Vagina (tissue), 2 donors: ENCODE results near the gene RAP2B. TPM values are rescaled to one million over a fixed set of nuclear protein-coding genes. Genes with fewer than 3 reads are reported as not detected.

Source experiments
- DNase-seq, 2 donors: peaks; one replicate each; pipeline ENCODE4 v3.0.0-alpha.2; 2017; ENCODE audit errors: extremely low spot score in 2 of 2
- H3K27ac ChIP-seq: fragments of 200-600 bp; sonication (generic); one replicate; pipeline ENCODE4 v1.5.1; 2019
- H3K27me3 ChIP-seq: fragments of 200-600 bp; sonication (generic); one replicate; pipeline ENCODE4 v1.5.1; 2019
- H3K36me3 ChIP-seq, 2 donors: fragments of 200-600 bp; sonication (generic); one replicate each; pipeline ENCODE4 v1.5.1; 2017 to 2019
- H3K4me1 ChIP-seq: fragments of 200-600 bp; sonication (generic); one replicate; pipeline ENCODE4 v1.5.1; 2019
- H3K4me3 ChIP-seq, 2 donors: fragments of 200-600 bp; sonication (generic); 1 replicate in 1 of 2; 2 replicates in 1 of 2; pipeline ENCODE4 v1.5.1; 2016 to 2019
- H3K9me3 ChIP-seq: fragments of 200-600 bp; sonication (generic); one replicate; pipeline ENCODE4 v1.5.1; 2019
- CTCF ChIP-seq, 3 experiments: fragments of 450-650 bp in 2 of 3; fragments of 200-600 bp in 1 of 3; sonication (generic) in 1 of 3; IDR thresholded peaks; one replicate each; pipeline ENCODE4 v1.5.1; 2017 to 2019; ENCODE audit warnings: antibody characterized with exemption in 3 of 3, mild to moderate bottlenecking in 2 of 3, moderate library complexity in 2 of 3
- POLR2A ChIP-seq, 2 donors: fragments of 450-650 bp; IDR thresholded peaks; one replicate each; pipeline ENCODE4 v1.6.1; 2017; ENCODE audit warnings: antibody characterized with exemption in 2 of 2, mild to moderate bottlenecking in 2 of 2, moderate library complexity in 2 of 2
- POLR2AphosphoS5 ChIP-seq, 2 donors: sonication (generic); formaldehyde crosslinking; IDR thresholded peaks; one replicate each; pipeline ENCODE4 v1.9.0; 2017; ENCODE audit warnings: antibody characterized with exemption in 2 of 2, mild to moderate bottlenecking in 2 of 2, low read depth in 1 of 2; ENCODE audit not compliant: insufficient read depth in 1 of 2
- intact Hi-C: fragments of 100-400 bp; cut with DNase I; formaldehyde crosslinking; loops from one replicate; pipeline ENCODE4 v1.15.1; 2023
- total RNA-seq: library from RNA; depleted of rRNA; stranded (reverse); fragments of >200 nt; gene quantifications from one replicate; pipeline ENCODE4 v1.2.3, GENCODE V29; 2016

Gene RAP2B
- total RNA-seq, 1 donor from 2014 or later, result 16.0 TPM

GRCh38 chr3:153163393-153163724 is 1.3 kb downstream of the RAP2B start:
- no peaks in the 10 kb centered on the region for H3K36me3 ChIP-seq
- peak in 1 of 2 donors; percentile 17 for TF ChIP-seq POLR2AphosphoS5 (IDR thresholded peaks at IDR 0.05; ENCODE audit: insufficient read depth in 1 of 2, low read depth in 1 of 2)
- TF ChIP-seq CTCF (IDR thresholded peaks at IDR 0.05), result no peak
- no peaks in the 10 kb centered on the region for H3K27me3 ChIP-seq
- no peaks in the 10 kb centered on the region for H3K9me3 ChIP-seq
- H3K4me3 ChIP-seq, result peak overlapping the region; percentile 85 to 87
- intact Hi-C loops, result loop anchor here (10.0 kb wide), 1 partner anchor 119 kb away; no protein-coding TSS in a partner anchor
- H3K4me1 ChIP-seq, result peaks cover 54% of the 10 kb centered on the region
- H3K27ac ChIP-seq, result peak overlapping the region; percentile 92
- DNase-seq, result no peak

- peak overlapping the region; percentile 85 to 87 for H3K4me3 ChIP-seq
- H3K27ac ChIP-seq, result peak overlapping the region; percentile 92
- peaks cover 54% of the 10 kb centered on the region for H3K4me1 ChIP-seq
- TF ChIP-seq CTCF (IDR thresholded peaks at IDR 0.05), result no peak
- TF ChIP-seq POLR2AphosphoS5 (IDR thresholded peaks at IDR 0.05; ENCODE audit: insufficient read depth in 1 of 2, low read depth in 1 of 2), result no peak
- TF ChIP-seq POLR2A (IDR thresholded peaks at IDR 0.05), result no peak
- H3K36me3 ChIP-seq, result no peaks in the 10 kb centered on the region
- intact Hi-C loops, result loop anchor here (10.0 kb wide), 1 partner anchor 119 kb away; no protein-coding TSS in a partner anchor
- no peak for DNase-seq
- H3K9me3 ChIP-seq, result no peaks in the 10 kb centered on the region
- no peaks in the 10 kb centered on the region for H3K27me3 ChIP-seq
Measured at GRCh38 chr3:153163756-153164550, 1.9 kb downstream of the RAP2B start.

GRCh38 chr3:153165261-153165681 is 3.2 kb downstream of the RAP2B start:
- Histone ChIP-seq H3K36me3 (no peaks in the 10 kb centered on the region), H3K4me1 (peaks cover 45% of the 10 kb centered on the region), H3K4me3 (peak overlapping the region; percentile 26 to 85), H3K9me3 (no peaks in the 10 kb centered on the region), H3K27me3 (no peaks in the 10 kb centered on the region), H3K27ac (no peak overlapping the region)
- TF ChIP-seq POLR2A (IDR thresholded peaks at IDR 0.05) (no peak), CTCF (IDR thresholded peaks at IDR 0.05) (no peak), POLR2AphosphoS5 (IDR thresholded peaks at IDR 0.05; ENCODE audit: insufficient read depth in 1 of 2, low read depth in 1 of 2) (no peak)
- intact Hi-C loops, result loop anchor here (10.0 kb wide), 1 partner anchor 120 kb away; no protein-coding TSS in a partner anchor
- DNase-seq, result no peak

GRCh38 chr3:153166206-153166605 is 4.2 kb downstream of the RAP2B start:
- intact Hi-C loops, result loop anchor here (10.0 kb wide), 1 partner anchor 121 kb away; no protein-coding TSS in a partner anchor
- no peak for DNase-seq
- no peak overlapping the region for H3K27ac ChIP-seq
- peak overlapping the region; percentile 25 to 26 for H3K4me3 ChIP-seq
- H3K27me3 ChIP-seq, result no peaks in the 10 kb centered on the region
- peaks cover 43% of the 10 kb centered on the region for H3K4me1 ChIP-seq
- no peak for TF ChIP-seq POLR2AphosphoS5 (IDR thresholded peaks at IDR 0.05; ENCODE audit: insufficient read depth in 1 of 2, low read depth in 1 of 2)
- H3K9me3 ChIP-seq, result no peaks in the 10 kb centered on the region
- H3K36me3 ChIP-seq, result no peaks in the 10 kb centered on the region

- Histone ChIP-seq H3K36me3 (no peaks in the 10 kb centered on the region), H3K27me3 (no peaks in the 10 kb centered on the region), H3K9me3 (no peaks in the 10 kb centered on the region), H3K4me3 (peak overlapping the region in 1 of 2 donors; percentile 25), H3K27ac (no peak overlapping the region), H3K4me1 (peaks cover 43% of the 10 kb centered on the region)
- no peak for DNase-seq
- intact Hi-C loops, result loop anchor here (10.0 kb wide), 1 partner anchor 122 kb away; no protein-coding TSS in a partner anchor
- TF ChIP-seq POLR2AphosphoS5 (IDR thresholded peaks at IDR 0.05; ENCODE audit: insufficient read depth in 1 of 2, low read depth in 1 of 2) (no peak), POLR2A (IDR thresholded peaks at IDR 0.05) (no peak), CTCF (IDR thresholded peaks at IDR 0.05) (no peak)
Measured at GRCh38 chr3:153166796-153167195, 4.8 kb downstream of the RAP2B start.
